Measurements from ENCODE around the gene RAB3IP.
"Not testable (repeated sequence)": the region's sequence is repeated elsewhere in the genome, so short reads cannot be mapped to it uniquely, and the experiment has no call there.

Gene RAB3IP

GRCh38 chr12:69756088-69756755 lies 17.6 kb downstream of the RAB3IP start:
- DNase-seq (ENCODE audit: low read depth in 2 of 2) = no peak

GRCh38 chr12:69758105-69758504 lies 19.4 kb downstream of the RAB3IP start:
- no peak for DNase-seq (ENCODE audit: low read depth in 2 of 2)

DNA sequence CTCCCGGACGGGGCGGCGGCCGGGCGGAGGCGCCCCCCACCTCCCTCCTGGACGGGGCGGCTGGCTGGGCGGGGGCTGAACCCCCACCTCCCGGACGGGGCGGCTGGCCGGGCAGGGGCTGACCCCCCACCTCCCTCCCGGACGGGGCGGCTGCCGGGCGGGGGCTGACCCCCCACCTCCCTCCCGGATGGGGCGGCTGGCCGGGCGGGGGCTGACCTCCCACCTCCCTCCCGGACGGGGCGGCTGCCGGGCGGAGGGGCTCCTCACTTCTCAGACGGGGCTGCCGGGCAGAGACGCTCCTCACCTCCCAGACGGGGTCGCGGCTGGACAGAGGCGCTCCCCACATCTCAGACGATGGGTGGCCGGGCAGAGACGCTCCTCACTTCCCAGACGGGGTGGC lies 20.9 kb downstream of the RAB3IP start:
- not testable (repeated sequence) for DNase-seq (ENCODE audit: low read depth in 2 of 2)

- DNase-seq (ENCODE audit: low read depth in 2 of 2) = no peak
Measured at GRCh38 chr12:69765515-69765914, 26.9 kb downstream of the RAB3IP start.

- DNase-seq (ENCODE audit: low read depth in 2 of 2) = no peak
Measured at GRCh38 chr12:69766260-69766659, 27.6 kb downstream of the RAB3IP start.

GRCh38 chr12:69779928-69780327 lies 41.3 kb downstream of the RAB3IP start:
- DNase-seq (ENCODE audit: low read depth in 2 of 2) = no peak

DNA sequence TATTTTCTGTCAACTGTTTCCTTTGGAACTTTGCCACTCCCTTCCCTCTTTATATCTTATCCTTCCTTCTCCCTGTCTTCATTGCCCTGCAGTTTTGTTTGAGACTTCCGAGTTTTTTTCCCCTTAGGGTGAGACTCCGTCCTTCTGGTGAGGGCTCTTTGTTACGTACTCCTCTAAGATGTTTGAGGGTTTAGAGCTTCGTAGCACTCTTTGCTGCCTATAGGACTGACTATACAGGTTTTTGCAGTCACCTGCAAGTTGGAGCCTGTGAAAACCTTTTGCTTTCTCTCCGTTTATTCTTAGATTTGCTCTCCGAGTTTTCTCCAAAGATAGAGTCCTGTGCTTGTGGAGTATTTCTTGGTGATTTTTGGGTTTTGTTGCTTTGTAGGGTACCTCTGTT lies 44.7 kb downstream of the RAB3IP start:
- no peak for DNase-seq (ENCODE audit: low read depth in 2 of 2)

DNA sequence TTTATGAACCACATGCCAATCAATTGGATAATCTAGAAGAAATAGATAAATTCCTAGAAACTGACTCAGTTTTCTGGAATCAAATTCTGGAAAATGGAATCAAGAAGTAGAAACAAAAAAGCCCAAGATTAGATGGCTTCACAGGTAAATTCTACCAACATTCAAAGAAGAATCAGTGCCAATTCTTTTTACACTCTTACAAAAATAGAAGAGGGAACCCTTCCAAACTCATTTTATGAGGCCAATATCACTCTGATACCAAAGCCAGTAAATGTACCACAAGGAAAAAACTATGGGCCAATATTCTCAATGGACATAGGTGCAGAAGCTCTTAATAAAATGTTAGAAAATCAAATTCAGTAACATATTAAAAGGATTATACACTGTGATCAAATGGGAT lies 50.7 kb downstream of the RAB3IP start:
- no peak for DNase-seq (ENCODE audit: low read depth in 2 of 2)

DNA sequence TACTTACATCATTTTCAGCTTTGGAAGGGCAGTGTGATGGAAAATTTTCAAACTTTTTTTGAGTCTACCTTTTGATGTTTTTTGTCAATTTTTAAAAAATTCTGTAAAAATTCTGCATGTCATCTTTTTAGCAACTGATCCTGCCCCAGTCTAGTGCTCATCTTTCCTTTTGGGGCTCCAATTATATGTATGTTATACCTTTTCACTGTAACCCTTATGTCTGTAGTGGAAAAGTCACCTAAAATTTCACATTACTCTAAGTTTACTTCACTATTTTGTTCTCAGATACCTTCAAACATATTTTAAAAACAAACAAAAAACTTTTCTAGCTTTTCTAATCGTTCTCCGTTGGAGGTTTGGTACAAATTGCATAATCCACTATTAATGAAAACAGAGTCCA lies 53.9 kb downstream of the RAB3IP start:
- DNase-seq (ENCODE audit: low read depth in 2 of 2) = no peak

DNA sequence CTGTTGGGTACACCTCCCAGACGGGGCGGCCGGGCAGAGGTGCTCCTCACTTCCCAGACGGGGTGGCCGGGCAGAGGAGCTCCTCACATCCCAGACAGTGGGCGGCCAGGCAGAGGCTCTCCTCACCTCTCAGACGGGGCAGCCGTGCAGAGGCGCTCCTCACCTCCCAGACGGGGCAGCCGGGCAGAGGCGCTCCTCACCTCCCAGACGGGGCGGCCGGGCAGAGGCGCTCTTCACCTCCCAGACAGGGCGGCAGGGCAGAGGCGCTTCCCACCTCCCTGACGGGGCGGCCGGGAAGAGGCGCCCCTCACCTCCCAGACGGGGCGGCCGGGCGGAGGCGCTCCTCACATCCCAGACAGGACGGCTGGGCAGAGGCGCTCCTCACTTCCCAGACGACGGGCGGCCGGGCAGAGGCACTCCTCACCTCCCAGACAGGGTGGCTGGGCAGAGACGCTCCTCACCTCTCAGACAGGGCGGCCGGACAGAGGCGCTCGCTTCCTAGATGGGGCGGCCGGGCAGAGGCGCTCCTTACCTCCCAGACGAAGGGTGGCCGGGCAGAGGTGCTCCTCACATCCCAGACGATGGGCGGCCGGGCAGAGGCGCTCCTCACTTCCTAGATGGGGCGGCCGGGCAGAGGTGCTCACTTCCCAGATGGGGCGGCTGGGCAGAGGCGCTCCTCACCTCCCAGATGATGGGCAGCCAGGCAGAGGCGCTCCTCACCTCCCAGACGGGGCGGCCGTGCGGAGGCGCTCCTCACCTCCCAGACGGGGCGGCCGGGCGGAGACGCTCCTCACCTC lies 68.6 kb downstream of the RAB3IP start:
- not testable (repeated sequence) for DNase-seq (ENCODE audit: low read depth in 2 of 2)

DNA sequence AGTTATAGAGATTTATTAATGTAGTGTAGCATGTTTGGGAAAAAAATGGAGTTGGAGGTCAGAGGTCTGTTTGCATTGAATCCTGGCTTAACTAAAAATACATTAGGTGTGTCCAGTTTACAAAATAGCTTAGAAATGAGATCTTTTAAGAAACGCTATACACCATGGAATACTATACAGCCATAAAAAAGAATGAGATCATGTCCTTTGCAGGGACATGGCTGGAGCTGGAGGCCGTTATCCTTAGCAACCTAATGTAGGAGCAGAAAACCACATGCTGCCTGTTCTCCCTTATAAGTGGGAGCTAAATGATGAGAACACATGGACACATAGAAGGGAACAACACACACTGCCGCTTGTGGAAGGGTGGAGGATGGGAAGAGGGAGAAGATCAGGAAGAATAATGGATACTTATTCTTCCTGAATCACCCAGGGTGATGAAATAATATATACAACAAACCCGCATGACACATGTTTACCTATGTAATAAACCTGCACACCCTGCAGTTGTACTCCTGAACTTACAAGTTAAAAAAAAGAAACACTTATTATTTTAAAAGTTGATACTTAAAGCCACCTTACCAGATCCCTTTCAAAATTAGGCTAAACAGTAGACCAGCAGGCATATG lies 72.3 kb downstream of the RAB3IP start:
- no peak for DNase-seq (ENCODE audit: low read depth in 2 of 2)

DNA sequence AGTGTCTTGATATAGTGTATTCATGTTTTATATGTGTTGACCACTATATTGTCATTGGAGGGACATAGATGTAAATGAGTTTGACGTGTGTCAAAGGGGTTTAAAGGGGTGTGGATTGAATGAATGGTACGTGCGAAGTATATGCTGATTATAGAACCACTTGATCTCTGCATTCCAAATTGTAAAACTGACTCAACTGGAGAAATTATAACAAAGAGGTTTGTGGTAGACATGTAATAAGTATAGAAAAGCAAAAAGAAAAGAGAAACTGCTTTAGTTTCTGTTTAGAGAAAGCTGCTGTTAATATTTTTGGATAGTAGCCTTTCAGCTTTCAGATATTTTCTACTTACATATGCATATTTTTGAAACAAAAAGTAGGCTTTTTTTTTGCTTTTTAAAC lies 77.4 kb downstream of the RAB3IP start:
- DNase-seq (ENCODE audit: low read depth in 2 of 2) = no peak

DNA sequence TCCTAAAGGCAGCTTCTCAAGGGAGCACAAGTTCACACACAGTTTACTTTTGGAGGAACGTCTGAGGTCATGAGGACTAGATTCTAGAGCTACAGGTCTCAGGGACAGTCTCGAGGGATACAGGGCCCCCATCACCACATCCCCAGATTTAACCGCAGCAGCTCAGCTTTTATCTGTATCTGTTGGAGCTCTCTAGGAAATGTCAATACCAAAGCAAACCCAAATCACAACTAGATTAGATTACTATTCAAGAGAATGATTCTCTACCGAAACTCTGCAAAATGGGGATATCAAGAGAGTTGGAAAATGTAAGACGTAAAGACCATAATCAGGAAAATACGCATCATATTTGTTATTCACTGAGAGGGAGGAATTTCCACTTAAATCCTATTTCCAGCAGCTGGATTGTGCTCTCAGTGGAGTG lies 82.4 kb downstream of the RAB3IP start:
- no peak for DNase-seq (ENCODE audit: low read depth in 2 of 2)

GRCh38 chr12:69821456-69822159 lies 82.9 kb downstream of the RAB3IP start:
- no peak for DNase-seq (ENCODE audit: low read depth in 2 of 2)

DNA sequence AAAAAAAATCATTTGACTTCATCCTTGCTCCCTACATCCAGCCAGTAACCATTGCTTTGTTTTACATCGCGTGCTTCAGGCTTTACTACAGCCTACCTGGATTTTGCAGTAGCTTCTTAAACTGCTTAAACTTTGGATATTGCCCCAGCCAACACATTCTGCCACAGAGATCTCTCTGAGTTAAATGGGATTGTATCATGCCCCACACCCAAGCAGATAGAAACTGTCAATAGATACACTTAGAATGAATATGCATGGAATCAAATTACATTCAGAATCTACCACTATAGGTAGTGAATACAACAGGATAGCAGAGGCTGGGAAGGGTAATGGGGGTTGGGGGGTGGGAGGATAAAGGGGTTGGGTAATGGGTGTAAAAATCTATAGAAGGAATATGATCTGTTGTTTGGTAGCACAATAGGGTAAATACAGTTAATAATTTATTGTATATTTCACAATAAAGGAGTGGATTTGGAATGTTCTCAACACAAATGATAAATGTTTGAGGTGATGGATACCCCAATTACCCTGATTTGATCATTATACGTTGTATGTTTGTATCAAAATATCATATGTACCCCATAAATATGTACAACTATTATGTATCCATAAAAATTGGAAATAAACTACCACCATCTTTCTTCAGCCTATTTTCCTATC lies 83.7 kb downstream of the RAB3IP start:
- no peak for DNase-seq (ENCODE audit: low read depth in 2 of 2)

DNA sequence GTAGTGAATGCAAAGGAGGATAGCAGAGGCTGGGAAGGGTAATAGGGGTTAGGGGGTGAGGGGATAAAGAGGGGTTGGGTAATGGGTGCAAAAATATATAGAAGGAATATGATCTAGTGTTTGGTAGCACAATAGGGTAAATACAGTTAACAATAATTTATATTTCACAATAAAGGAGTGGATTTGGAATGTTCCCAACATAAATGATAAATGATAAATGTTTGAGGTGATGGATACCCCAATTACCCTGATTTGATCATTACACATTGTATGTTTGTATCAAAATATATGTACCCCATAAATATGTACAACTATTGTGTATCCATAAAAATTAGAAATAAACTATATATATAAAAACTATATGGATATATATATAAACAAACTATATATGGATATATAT lies 85.4 kb downstream of the RAB3IP start:
- no peak for DNase-seq (ENCODE audit: low read depth in 2 of 2)

DNA sequence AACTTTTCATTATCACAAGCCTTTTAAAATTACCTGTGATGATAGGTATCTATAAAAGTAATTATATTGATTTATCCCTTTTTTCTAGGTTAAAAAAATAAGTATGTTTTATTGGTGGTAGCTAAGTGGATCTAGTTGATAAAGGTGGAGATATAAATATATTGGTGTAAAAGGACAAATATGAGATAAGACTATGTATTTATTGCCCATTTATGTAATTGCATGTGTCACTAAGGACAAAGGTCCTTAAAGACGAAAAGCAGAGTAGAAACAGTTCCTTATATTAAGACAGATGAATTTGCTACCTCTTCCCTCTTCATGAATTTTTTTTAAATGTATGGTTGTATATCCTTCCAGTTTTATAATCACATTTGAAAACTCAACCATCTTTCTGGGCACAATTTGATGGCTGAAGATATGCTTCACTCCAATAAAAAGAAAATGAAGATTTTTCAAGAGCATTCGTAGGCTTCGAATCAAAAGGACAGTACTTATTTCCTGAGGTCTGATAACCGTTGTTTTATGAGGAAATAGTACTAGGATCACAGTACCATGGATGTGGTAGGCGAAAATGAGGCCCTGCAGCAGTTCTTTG lies 86.4 kb downstream of the RAB3IP start, which contains the start of gene MYRFL:
Gene MYRFL, plus strand, starts transcription at position 262 of the 595 bp plus-strand sequence. Its CDS starts 291 bp downstream, at position 553.
- DNase-seq (ENCODE audit: low read depth in 2 of 2) = no peak

GRCh38 chr12:69828897-69829296 lies 90.2 kb downstream of the RAB3IP start:
- no peak for DNase-seq (ENCODE audit: low read depth in 2 of 2)

- DNase-seq (ENCODE audit: low read depth in 2 of 2) = no peak
Measured at GRCh38 chr12:69833696-69834095, 95.0 kb downstream of the RAB3IP start.

DNA sequence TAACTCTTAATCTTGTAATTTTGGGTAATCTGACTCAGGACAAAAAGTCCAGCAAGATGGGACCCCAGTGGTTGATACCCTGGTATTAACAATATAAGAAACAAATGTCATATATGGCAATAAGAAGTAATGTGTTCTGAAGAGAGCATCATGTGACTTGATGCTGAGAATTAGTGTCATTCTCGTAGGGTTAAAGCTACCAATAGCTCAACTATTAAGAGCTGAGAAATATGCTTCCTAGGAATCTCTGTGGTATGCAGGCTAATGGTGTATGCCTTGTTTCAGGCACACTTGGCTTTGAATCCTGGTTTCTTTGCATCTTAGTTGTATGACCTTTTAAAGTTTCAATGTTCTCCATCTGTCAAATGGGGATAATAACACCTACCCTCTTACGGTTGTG lies 95.5 kb downstream of the RAB3IP start:
- no peak for DNase-seq (ENCODE audit: low read depth in 2 of 2)

GRCh38 chr12:69834576-69834975 lies 95.9 kb downstream of the RAB3IP start:
- DNase-seq (ENCODE audit: low read depth in 2 of 2) = no peak

Measured in stimulated activated CD8-positive, alpha-beta memory T cell treated with anti-CD3 and anti-CD28 coated beads, Interleukin-7, amount 100 ng/mL, for 4 hours (primary cell).